ENCODE data around the gene RAPH1.

GRCh38 chr2:203535078-203535783 is at the start of gene RAPH1:
- no peak for TF ChIP-seq EZH2 (IDR thresholded peaks at IDR 0.05; ENCODE audit: low read length)
- TF ChIP-seq, protein P1, sequence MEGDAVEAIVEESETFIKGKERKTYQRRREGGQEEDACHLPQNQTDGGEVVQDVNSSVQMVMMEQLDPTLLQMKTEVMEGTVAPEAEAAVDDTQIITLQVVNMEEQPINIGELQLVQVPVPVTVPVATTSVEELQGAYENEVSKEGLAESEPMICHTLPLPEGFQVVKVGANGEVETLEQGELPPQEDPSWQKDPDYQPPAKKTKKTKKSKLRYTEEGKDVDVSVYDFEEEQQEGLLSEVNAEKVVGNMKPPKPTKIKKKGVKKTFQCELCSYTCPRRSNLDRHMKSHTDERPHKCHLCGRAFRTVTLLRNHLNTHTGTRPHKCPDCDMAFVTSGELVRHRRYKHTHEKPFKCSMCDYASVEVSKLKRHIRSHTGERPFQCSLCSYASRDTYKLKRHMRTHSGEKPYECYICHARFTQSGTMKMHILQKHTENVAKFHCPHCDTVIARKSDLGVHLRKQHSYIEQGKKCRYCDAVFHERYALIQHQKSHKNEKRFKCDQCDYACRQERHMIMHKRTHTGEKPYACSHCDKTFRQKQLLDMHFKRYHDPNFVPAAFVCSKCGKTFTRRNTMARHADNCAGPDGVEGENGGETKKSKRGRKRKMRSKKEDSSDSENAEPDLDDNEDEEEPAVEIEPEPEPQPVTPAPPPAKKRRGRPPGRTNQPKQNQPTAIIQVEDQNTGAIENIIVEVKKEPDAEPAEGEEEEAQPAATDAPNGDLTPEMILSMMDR (optimal IDR thresholded peaks at IDR 0.05 in 1 of 3, IDR thresholded peaks at IDR 0.05 in 1 of 3, conservative IDR thresholded peaks at IDR 0.05 in 1 of 3; ENCODE audit: extremely low read depth in 1 of 3, insufficient read depth in 2 of 3, low read length in 3 of 3), result peak in 1 of 3 experiments; percentile 18
